Transverse colon (tissue), 4 donors: ENCODE measurements around the gene SLBP.
"Not testable (repeated sequence)": the region's sequence is repeated elsewhere in the genome, so short reads cannot be mapped to it uniquely, and the experiment has no call there.

ENCODE experiments used
- CTCF ChIP-seq, 5 experiments: fragments of 200-600 bp in 3 of 5; fragments of 450-650 bp in 2 of 5; sonication (generic) in 3 of 5; IDR thresholded peaks; 1 replicate in 2 of 5; 2 replicates in 3 of 5; pipeline ENCODE4 v1.5.1; 2016 to 2017; ENCODE audit warnings: antibody characterized with exemption in 5 of 5, inconsistent platforms in 3 of 5, mild to moderate bottlenecking in 2 of 5, moderate library complexity in 1 of 5
- POLR2AphosphoS5 ChIP-seq, 3 donors: sonication (generic); formaldehyde crosslinking; IDR thresholded peaks; one replicate each; pipeline ENCODE4 v1.6.1; 2016; ENCODE audit warnings: antibody characterized with exemption in 3 of 3

GRCh38 chr4:1671011-1671410, 41.1 kb downstream of the SLBP start:
- not testable (repeated sequence) for TF ChIP-seq POLR2AphosphoS5, CTCF (IDR thresholded peaks at IDR 0.05)
